Measurements from ENCODE around the gene PTPRK.

DNA sequence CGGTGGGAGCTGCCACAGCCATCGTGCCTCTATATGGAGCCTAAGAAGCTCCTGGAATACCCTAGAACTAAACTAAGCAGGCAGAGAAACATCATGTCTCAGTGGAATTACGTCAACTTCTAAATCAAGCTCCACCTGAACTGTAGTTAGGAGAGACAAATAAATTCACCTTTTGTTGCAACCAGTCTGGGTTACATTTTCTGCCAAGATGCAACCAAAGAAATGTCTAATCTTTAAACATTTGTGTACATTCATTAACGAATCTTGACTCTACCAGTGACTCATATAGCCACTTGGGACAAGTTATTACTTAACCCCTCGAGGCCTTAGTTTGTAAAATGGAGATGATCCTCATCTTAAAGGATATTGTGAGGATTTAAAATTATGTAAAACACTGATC lies 8.9 kb downstream of the PTPRK start:
- TF ChIP-seq, protein P1, sequence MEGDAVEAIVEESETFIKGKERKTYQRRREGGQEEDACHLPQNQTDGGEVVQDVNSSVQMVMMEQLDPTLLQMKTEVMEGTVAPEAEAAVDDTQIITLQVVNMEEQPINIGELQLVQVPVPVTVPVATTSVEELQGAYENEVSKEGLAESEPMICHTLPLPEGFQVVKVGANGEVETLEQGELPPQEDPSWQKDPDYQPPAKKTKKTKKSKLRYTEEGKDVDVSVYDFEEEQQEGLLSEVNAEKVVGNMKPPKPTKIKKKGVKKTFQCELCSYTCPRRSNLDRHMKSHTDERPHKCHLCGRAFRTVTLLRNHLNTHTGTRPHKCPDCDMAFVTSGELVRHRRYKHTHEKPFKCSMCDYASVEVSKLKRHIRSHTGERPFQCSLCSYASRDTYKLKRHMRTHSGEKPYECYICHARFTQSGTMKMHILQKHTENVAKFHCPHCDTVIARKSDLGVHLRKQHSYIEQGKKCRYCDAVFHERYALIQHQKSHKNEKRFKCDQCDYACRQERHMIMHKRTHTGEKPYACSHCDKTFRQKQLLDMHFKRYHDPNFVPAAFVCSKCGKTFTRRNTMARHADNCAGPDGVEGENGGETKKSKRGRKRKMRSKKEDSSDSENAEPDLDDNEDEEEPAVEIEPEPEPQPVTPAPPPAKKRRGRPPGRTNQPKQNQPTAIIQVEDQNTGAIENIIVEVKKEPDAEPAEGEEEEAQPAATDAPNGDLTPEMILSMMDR (IDR thresholded peaks at IDR 0.05): no peak
- TF ChIP-seq POLR2A (IDR thresholded peaks at IDR 0.05): no peak

Measured in lower leg skin (tissue), 3 donors.